ENCODE measurements around the gene DNAJC15. TPM values are rescaled to one million over a fixed set of nuclear protein-coding genes. Genes with fewer than 3 reads are reported as not detected.

Gene DNAJC15
- total RNA-seq, 1 experiment from 2014 or later = 10.8 TPM

- Histone ChIP-seq H3K36me3 (ENCODE audit: control insufficient read depth in 1 of 2, insufficient read depth in 2 of 2, low read length in 2 of 2) (no peaks in the 10 kb centered on the region), H3K9ac (ENCODE audit: low read length) (no peak overlapping the region), H2AFZ (ENCODE audit: low read depth, low read length, poor library complexity, severe bottlenecking) (no peak overlapping the region), H3K79me2 (ENCODE audit: insufficient read depth, low read length) (no peaks in the 10 kb centered on the region), H4K20me1 (ENCODE audit: insufficient read depth) (no peaks in the 10 kb centered on the region), H3K4me1 (ENCODE audit: control insufficient read depth in 1 of 2, insufficient read depth in 2 of 2, low read length in 2 of 2) (peaks cover 3 to 8% of the 10 kb centered on the region in 2 experiments; a peak in 2 of 4 replicates), H3K9me2 (ENCODE audit: insufficient read depth) (no peaks in the 10 kb centered on the region), H3K27me3 (ENCODE audit: insufficient read depth, low read length) (no peaks in the 10 kb centered on the region; the same call in 1 of the 2 replicates), H3K9me3 (ENCODE audit: control insufficient read depth in 1 of 2, insufficient read depth in 1 of 2, low read depth in 1 of 2, low read length in 2 of 2) (no peaks in the 10 kb centered on the region), H3K27ac (ENCODE audit: low read depth, low read length) (no peak overlapping the region), H3K4me2 (ENCODE audit: low read length) (no peak overlapping the region), H3K4me3 (replicated peaks in 1 of 2; ENCODE audit: low read depth in 1 of 2, low read length in 2 of 2) (no peak overlapping the region)
- ChIA-PET CTCF (no interaction called here), POLR2A (no interaction called here), RAD21 (ENCODE audit: low non-redundant PET in 1 of 2, low total read pairs in 2 of 2, uncharacterized antibody in 2 of 2, unreplicated experiment in 2 of 2) (no interaction called here)
- no peak for DNase-seq (ENCODE audit: low read depth, low spot score)
- intact Hi-C loops (cut with micrococcal nuclease) = no loop called here
- TF ChIP-seq FOSL1 (IDR thresholded peaks at IDR 0.05; ENCODE audit: low read depth) (no peak), SIN3A (IDR thresholded peaks at IDR 0.05; ENCODE audit: low read depth) (no peak), SRF (IDR thresholded peaks at IDR 0.05; ENCODE audit: low read depth) (no peak), EGR1 (IDR thresholded peaks at IDR 0.05; ENCODE audit: low read depth) (no peak), CBX3 (IDR thresholded peaks at IDR 0.05; ENCODE audit: low read depth) (no peak), JUND (IDR thresholded peaks at IDR 0.05) (no peak), MAX (IDR thresholded peaks at IDR 0.05) (no peak), ZFX (IDR thresholded peaks at IDR 0.05) (no peak), EZH2 (IDR thresholded peaks at IDR 0.05) (no peak), ZBTB33 (IDR thresholded peaks at IDR 0.05; ENCODE audit: extremely low read depth, insufficient replicate concordance, low read length) (no peak), POLR2AphosphoS5 (IDR thresholded peaks at IDR 0.05; ENCODE audit: low read depth, low read length) (no peak), CEBPB (IDR thresholded peaks at IDR 0.05; ENCODE audit: low read depth) (no peak), POLR2A (IDR thresholded peaks at IDR 0.05; ENCODE audit: borderline replicate concordance, extremely low read depth, insufficient read depth, insufficient read length) (no peak), REST (IDR thresholded peaks at IDR 0.05; ENCODE audit: low read depth) (no peak), ELF1 (IDR thresholded peaks at IDR 0.05; ENCODE audit: borderline replicate concordance, low read depth) (no peak)
- ATAC-seq = no peak
- no TSS peak for BruUV-seq (replicated peaks)
Measured at GRCh38 chr13:43135516-43135915, 112.1 kb downstream of the DNAJC15 start.

All from HCT116 (cell line).